Prostate gland (tissue), 2 donors: ENCODE data around the gene GSTK1. TPM values are rescaled to one million over a fixed set of nuclear protein-coding genes. Genes with fewer than 3 reads are reported as not detected.

Experiments
- DNase-seq: peaks from one replicate; pipeline ENCODE4 v3.0.0-alpha.2; 2019; ENCODE audit warnings: low spot score
- H3K27ac ChIP-seq, 2 donors: fragments of 200-600 bp; sonication (generic); 2 replicates each; pipeline ENCODE4 v1.5.1; 2017 to 2019
- H3K27me3 ChIP-seq: fragments of 200-600 bp; sonication (generic); replicated peaks from 2 replicates; pipeline ENCODE4 v1.5.1; 2019; ENCODE audit not compliant: insufficient read depth
- H3K36me3 ChIP-seq, 2 donors: fragments of 200-600 bp; sonication (generic); 1 replicate in 1 of 2; 2 replicates in 1 of 2; pipeline versions ENCODE4 v1.5.1 to v1.8.1; 2017 to 2019
- H3K4me1 ChIP-seq: fragments of 200-600 bp; sonication (generic); replicated peaks from 2 replicates; pipeline ENCODE4 v1.5.1; 2019
- H3K4me3 ChIP-seq, 2 donors: fragments of 200-600 bp; sonication (generic); 2 replicates each; pipeline ENCODE4 v1.5.1; 2017 to 2019
- H3K9me3 ChIP-seq: fragments of 200-600 bp; sonication (generic); 2 replicates; pipeline ENCODE4 v1.5.1; 2017
- POLR2A ChIP-seq: fragments of 450-650 bp; IDR thresholded peaks from one replicate; pipeline ENCODE4 v1.6.1; 2016; ENCODE audit warnings: antibody characterized with exemption, mild to moderate bottlenecking
- POLR2AphosphoS5 ChIP-seq: sonication (generic); formaldehyde crosslinking; IDR thresholded peaks from one replicate; pipeline ENCODE4 v1.6.1; 2017; ENCODE audit warnings: antibody characterized with exemption
- WGBS: methylation state at CpG from one replicate; pipeline ENCODE4 v1.1.5; 2018; 5-methylcytosine and 5-hydroxymethylcytosine counted together
- intact Hi-C: fragments of 100-400 bp; cut with DNase I; formaldehyde crosslinking; loops from one replicate; pipeline ENCODE4 v1.14.2; 2022
- total RNA-seq, 2 donors: library from RNA; depleted of rRNA; stranded (reverse); fragments of >200 nt; gene quantifications; one replicate each; pipeline ENCODE4 v1.1.0, GENCODE V29; 2016
- TF ChIP-seq, protein P1 (sequence below), 4 experiments: fragments of 200-600 bp in 2 of 4; fragments of 450-650 bp in 2 of 4; sonication (generic) in 2 of 4; IDR thresholded peaks; 1 replicate in 3 of 4; 2 replicates in 1 of 4; pipeline ENCODE4 v1.5.1; 2016 to 2019; ENCODE audit warnings: antibody characterized with exemption in 4 of 4, mild to moderate bottlenecking in 2 of 4, moderate library complexity in 2 of 4

The GSTK1 gene
- total RNA-seq, 2 donors from 2014 or later, result 134 to 153 TPM

DNA sequence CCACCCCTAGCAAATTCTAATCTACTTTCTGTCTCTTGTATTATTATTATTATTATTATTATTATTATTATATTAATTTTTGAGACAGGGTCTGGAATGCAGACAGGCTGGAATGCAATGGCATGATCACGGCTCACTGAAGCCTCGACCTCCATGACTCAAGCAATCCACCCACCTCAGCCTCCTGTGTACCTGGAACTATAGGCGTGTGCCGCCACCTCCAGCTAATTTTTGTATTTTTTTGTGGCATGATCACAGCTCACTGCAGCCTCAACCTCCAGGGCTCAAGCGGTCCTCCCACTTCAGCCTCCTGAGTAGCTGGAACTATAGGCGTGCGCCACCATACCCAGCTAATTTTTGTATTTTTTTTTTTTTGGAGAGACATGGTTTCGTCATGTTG lies 18.9 kb downstream of the GSTK1 start:
- Histone ChIP-seq H3K36me3 (no peaks in the 10 kb centered on the region), H3K4me3 (no peak overlapping the region), H3K27ac (no peak overlapping the region), H3K9me3 (no peaks in the 10 kb centered on the region), H3K27me3 (no peaks in the 10 kb centered on the region), H3K4me1 (no peaks in the 10 kb centered on the region)
- intact Hi-C loops, result no loop called here
- DNase-seq, result no peak
- WGBS, result 95% methylated on average over 8 of the region's 8 CpGs
- TF ChIP-seq, protein P1, sequence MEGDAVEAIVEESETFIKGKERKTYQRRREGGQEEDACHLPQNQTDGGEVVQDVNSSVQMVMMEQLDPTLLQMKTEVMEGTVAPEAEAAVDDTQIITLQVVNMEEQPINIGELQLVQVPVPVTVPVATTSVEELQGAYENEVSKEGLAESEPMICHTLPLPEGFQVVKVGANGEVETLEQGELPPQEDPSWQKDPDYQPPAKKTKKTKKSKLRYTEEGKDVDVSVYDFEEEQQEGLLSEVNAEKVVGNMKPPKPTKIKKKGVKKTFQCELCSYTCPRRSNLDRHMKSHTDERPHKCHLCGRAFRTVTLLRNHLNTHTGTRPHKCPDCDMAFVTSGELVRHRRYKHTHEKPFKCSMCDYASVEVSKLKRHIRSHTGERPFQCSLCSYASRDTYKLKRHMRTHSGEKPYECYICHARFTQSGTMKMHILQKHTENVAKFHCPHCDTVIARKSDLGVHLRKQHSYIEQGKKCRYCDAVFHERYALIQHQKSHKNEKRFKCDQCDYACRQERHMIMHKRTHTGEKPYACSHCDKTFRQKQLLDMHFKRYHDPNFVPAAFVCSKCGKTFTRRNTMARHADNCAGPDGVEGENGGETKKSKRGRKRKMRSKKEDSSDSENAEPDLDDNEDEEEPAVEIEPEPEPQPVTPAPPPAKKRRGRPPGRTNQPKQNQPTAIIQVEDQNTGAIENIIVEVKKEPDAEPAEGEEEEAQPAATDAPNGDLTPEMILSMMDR (IDR thresholded peaks at IDR 0.05), result no peak
- TF ChIP-seq POLR2AphosphoS5, result no peak
- TF ChIP-seq POLR2A, result no peak

- Histone ChIP-seq H3K4me3 (no peak overlapping the region), H3K27ac (no peak overlapping the region), H3K9me3 (no peaks in the 10 kb centered on the region), H3K4me1 (no peaks in the 10 kb centered on the region), H3K36me3 (no peaks in the 10 kb centered on the region), H3K27me3 (no peaks in the 10 kb centered on the region)
- TF ChIP-seq POLR2AphosphoS5 (no peak), POLR2A (no peak)
- TF ChIP-seq, protein P1 (IDR thresholded peaks at IDR 0.05), result no peak
- WGBS, result 81% methylated on average over 4 of the region's 4 CpGs
- no peak for DNase-seq
- intact Hi-C loops, result no loop called here
These were observed 20.1 kb downstream of the GSTK1 start for GRCh38 chr7:143283381-143283780.

- H3K4me1 ChIP-seq, result no peaks in the 10 kb centered on the region
- no peaks in the 10 kb centered on the region for H3K9me3 ChIP-seq
- no peaks in the 10 kb centered on the region for H3K27me3 ChIP-seq
- WGBS, result 62% methylated on average over 19 of the region's 19 CpGs
- intact Hi-C loops, result loop anchor here (5.0 kb wide), 2 partner anchors 97 to 122 kb away; partner anchors contain the start of genes EPHA1 and ZYX
- TF ChIP-seq POLR2A (no peak), POLR2AphosphoS5 (no peak)
- TF ChIP-seq, protein P1 (IDR thresholded peaks at IDR 0.05), result no peak
- DNase-seq, result no peak
- peak within 1 kb of the TSS in 1 of 2 donors; percentile 23 for H3K27ac ChIP-seq
- H3K4me3 ChIP-seq, result no peak within 1 kb of the TSS
- no peaks in the 10 kb centered on the region for H3K36me3 ChIP-seq
These were observed 21.6 kb downstream of the GSTK1 start, which contains the start of gene TMEM139 for GRCh38 chr7:143284591-143285469. Gene TMEM139, plus strand, starts transcription at chr7:143284958. Its CDS starts 1,000 bp downstream, at chr7:143285958.

DNA sequence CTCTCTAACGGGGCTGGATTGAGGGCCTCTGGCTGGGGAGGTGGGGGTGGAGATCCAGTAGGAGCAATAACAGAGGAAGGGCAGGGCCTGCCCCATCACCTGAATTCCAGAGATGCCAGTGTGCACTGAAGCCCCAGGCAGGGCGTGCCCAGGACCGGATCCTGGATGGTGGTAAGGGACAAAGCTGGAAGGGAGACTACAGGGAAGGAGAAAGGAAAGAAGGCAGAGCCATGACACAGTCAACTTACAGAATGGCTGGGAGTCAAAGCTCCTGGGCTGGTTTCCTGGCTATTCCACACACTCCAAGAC lies 22.2 kb downstream of the GSTK1 start:
- Histone ChIP-seq H3K36me3 (no peaks in the 10 kb centered on the region), H3K4me3 (no peak overlapping the region), H3K27ac (peak overlapping the region in 1 of 2 donors; percentile 23), H3K4me1 (no peaks in the 10 kb centered on the region), H3K9me3 (no peaks in the 10 kb centered on the region), H3K27me3 (no peaks in the 10 kb centered on the region)
- DNase-seq, result no peak
- TF ChIP-seq POLR2A (no peak), POLR2AphosphoS5 (no peak)
- TF ChIP-seq, protein P1 (IDR thresholded peaks at IDR 0.05), result no peak
- intact Hi-C loops, result loop anchor here (5.0 kb wide), 2 partner anchors 97 to 122 kb away; partner anchors contain the start of genes EPHA1 and ZYX
- 40% methylated on average over 3 of the region's 3 CpGs for WGBS
